ENCODE data around the gene MAPK14. TPM values are rescaled to one million over a fixed set of nuclear protein-coding genes. Genes with fewer than 3 reads are reported as not detected.
A peak's percentile ranks its signal among the peaks of the same experiment; 100 is the strongest.

The MAPK14 gene
- total and polyA plus RNA-seq, 7 donors, result 11.8 to 42.0 (median 31.0) TPM

GRCh38 chr6:36064770-36065396 is 37.3 kb downstream of the MAPK14 start:
- no peaks in the 10 kb centered on the region for H3K27me3 ChIP-seq (ENCODE audit: insufficient read depth in 3 of 3, low read length in 2 of 3)
- DNase-seq (no peak), ATAC-seq (no peak)
- no peak for TF ChIP-seq CTCF (IDR thresholded peaks at IDR 0.05)
- no peaks in the 10 kb centered on the region for H3K9me3 ChIP-seq
- peaks cover 1 to 15% of the 10 kb centered on the region in 2 donors for H3K36me3 ChIP-seq (ENCODE audit: insufficient read depth in 1 of 2, low read depth in 1 of 2)
- peaks cover 59% of the 10 kb centered on the region for H3K4me1 ChIP-seq
- 69 to 96% (median 75%) methylated on average over 3 of the region's 3 CpGs for WGBS, 3 donors
- intact Hi-C loops (cut with DNase I), result no loop called here
- H3K4me3 ChIP-seq, result no peak overlapping the region
- H3K27ac ChIP-seq, result no peak overlapping the region

GRCh38 chr6:36065916-36066315 is 38.3 kb downstream of the MAPK14 start:
- Histone ChIP-seq H3K4me1 (peaks cover 69% of the 10 kb centered on the region), H3K36me3 (ENCODE audit: insufficient read depth in 1 of 2, low read depth in 1 of 2) (peaks cover 0 to 5% of the 10 kb centered on the region in 2 donors), H3K9me3 (no peaks in the 10 kb centered on the region), H3K4me3 (no peak overlapping the region), H3K27ac (no peak overlapping the region), H3K27me3 (ENCODE audit: insufficient read depth in 3 of 3, low read length in 2 of 3) (no peaks in the 10 kb centered on the region)
- no peak for ATAC-seq
- DNase-seq, result no peak
- intact Hi-C loops (cut with DNase I), result no loop called here
- TF ChIP-seq CTCF (IDR thresholded peaks at IDR 0.05), result no peak

- ATAC-seq (no peak), DNase-seq (no peak)
- H3K36me3 ChIP-seq (ENCODE audit: insufficient read depth in 1 of 2, low read depth in 1 of 2), result peaks cover 0 to 4% of the 10 kb centered on the region in 2 donors
- no peaks in the 10 kb centered on the region for H3K9me3 ChIP-seq
- peak overlapping the region; percentile 47 for H3K27ac ChIP-seq
- TF ChIP-seq CTCF (IDR thresholded peaks at IDR 0.05), result no peak
- intact Hi-C loops (cut with DNase I), result no loop called here
- H3K4me1 ChIP-seq, result peaks cover 72% of the 10 kb centered on the region
- no peak overlapping the region for H3K4me3 ChIP-seq
- WGBS, 3 donors, result 86 to 93% (median 91%) methylated on average over 2 of the region's 2 CpGs
- H3K27me3 ChIP-seq (ENCODE audit: insufficient read depth in 3 of 3, low read length in 2 of 3), result no peaks in the 10 kb centered on the region
These were observed 39.2 kb downstream of the MAPK14 start for GRCh38 chr6:36066817-36067216.

- Histone ChIP-seq H3K9me3 (no peaks in the 10 kb centered on the region), H3K27me3 (ENCODE audit: insufficient read depth in 3 of 3, low read length in 2 of 3) (no peaks in the 10 kb centered on the region), H3K4me3 (no peak overlapping the region), H3K36me3 (ENCODE audit: insufficient read depth in 1 of 2, low read depth in 1 of 2) (peaks cover 0 to 2% of the 10 kb centered on the region in 2 donors), H3K27ac (peak overlapping the region; percentile 47), H3K4me1 (peaks cover 72% of the 10 kb centered on the region)
- intact Hi-C loops (cut with DNase I), result no loop called here
- TF ChIP-seq CTCF (IDR thresholded peaks at IDR 0.05), result no peak
- DNase-seq (no peak), ATAC-seq (peak in 3 of 4 donors; percentile 36 to 68 (median 53))
- 73 to 84% (median 76%) methylated on average over 3 of the region's 3 CpGs for WGBS, 3 donors
These were observed 39.9 kb downstream of the MAPK14 start for GRCh38 chr6:36067374-36068011.

GRCh38 chr6:36068012-36068392 is 40.4 kb downstream of the MAPK14 start:
- TF ChIP-seq CTCF (IDR thresholded peaks at IDR 0.05), result no peak
- H3K36me3 ChIP-seq (ENCODE audit: insufficient read depth in 1 of 2, low read depth in 1 of 2), result no peaks in the 10 kb centered on the region
- intact Hi-C loops (cut with DNase I), result no loop called here
- no peaks in the 10 kb centered on the region for H3K9me3 ChIP-seq
- H3K4me3 ChIP-seq, result no peak overlapping the region
- DNase-seq (no peak), ATAC-seq (no peak)
- peak overlapping the region; percentile 47 for H3K27ac ChIP-seq
- no peaks in the 10 kb centered on the region for H3K27me3 ChIP-seq (ENCODE audit: insufficient read depth in 3 of 3, low read length in 2 of 3)
- H3K4me1 ChIP-seq, result peaks cover 71% of the 10 kb centered on the region

Data from psoas muscle (tissue), 8 donors.